ENCODE measurements around the gene SOSTDC1.
"Not testable (repeated sequence)": the region's sequence is repeated elsewhere in the genome, so short reads cannot be mapped to it uniquely, and the experiment has no call there.

SOSTDC1 gene

GRCh38 chr7:16509829-16510228 is 44.3 kb upstream of the SOSTDC1 start:
- no peak overlapping the region for H3K4me3 ChIP-seq (replicated peaks; ENCODE audit: low read depth, low read length)
- no peaks in the 10 kb centered on the region for H3K27me3 ChIP-seq (replicated peaks; ENCODE audit: control insufficient read depth, insufficient read depth, low read length)
- no peaks in the 10 kb centered on the region for H3K36me3 ChIP-seq (ENCODE audit: control insufficient read depth, insufficient read depth, low read length)
- no peak for TF ChIP-seq CTCF (IDR thresholded peaks at IDR 0.05; ENCODE audit: insufficient read depth, low read length, poor library complexity, severe bottlenecking)
- DNase-seq (ENCODE audit: extremely low read depth, insufficient read length) = no peak

- not testable (repeated sequence) for DNase-seq (ENCODE audit: extremely low read depth, insufficient read length); H3K27me3 ChIP-seq (replicated peaks; ENCODE audit: control insufficient read depth, insufficient read depth, low read length); H3K36me3 ChIP-seq (ENCODE audit: control insufficient read depth, insufficient read depth, low read length); H3K4me3 ChIP-seq (replicated peaks; ENCODE audit: low read depth, low read length)
Measured at GRCh38 chr7:16506422-16506821, 40.9 kb upstream of the SOSTDC1 start.

GRCh38 chr7:16504019-16504418 is 38.5 kb upstream of the SOSTDC1 start:
- no peak overlapping the region for H3K4me3 ChIP-seq (replicated peaks; ENCODE audit: low read depth, low read length)
- no peaks in the 10 kb centered on the region for H3K36me3 ChIP-seq (ENCODE audit: control insufficient read depth, insufficient read depth, low read length)
- H3K27me3 ChIP-seq (replicated peaks; ENCODE audit: control insufficient read depth, insufficient read depth, low read length) = no peaks in the 10 kb centered on the region
- no peak for DNase-seq (ENCODE audit: extremely low read depth, insufficient read length)
- TF ChIP-seq CTCF (IDR thresholded peaks at IDR 0.05; ENCODE audit: insufficient read depth, low read length, poor library complexity, severe bottlenecking) = no peak

- Histone ChIP-seq H3K36me3 (ENCODE audit: control insufficient read depth, insufficient read depth, low read length) (no peaks in the 10 kb centered on the region), H3K27me3 (replicated peaks; ENCODE audit: control insufficient read depth, insufficient read depth, low read length) (no peaks in the 10 kb centered on the region), H3K4me3 (replicated peaks; ENCODE audit: low read depth, low read length) (no peak overlapping the region)
- no peak for TF ChIP-seq CTCF (IDR thresholded peaks at IDR 0.05; ENCODE audit: insufficient read depth, low read length, poor library complexity, severe bottlenecking)
- no peak for DNase-seq (ENCODE audit: extremely low read depth, insufficient read length)
Measured at GRCh38 chr7:16502303-16502702, 36.8 kb upstream of the SOSTDC1 start.

GRCh38 chr7:16498122-16498521 is 32.6 kb upstream of the SOSTDC1 start:
- no peak for DNase-seq (ENCODE audit: extremely low read depth, insufficient read length)
- Histone ChIP-seq H3K27me3 (replicated peaks; ENCODE audit: control insufficient read depth, insufficient read depth, low read length) (no peaks in the 10 kb centered on the region), H3K36me3 (ENCODE audit: control insufficient read depth, insufficient read depth, low read length) (no peaks in the 10 kb centered on the region), H3K4me3 (replicated peaks; ENCODE audit: low read depth, low read length) (no peak overlapping the region)
- no peak for TF ChIP-seq CTCF (IDR thresholded peaks at IDR 0.05; ENCODE audit: insufficient read depth, low read length, poor library complexity, severe bottlenecking)

GRCh38 chr7:16494955-16495719 is 29.6 kb upstream of the SOSTDC1 start:
- Histone ChIP-seq H3K4me3 (replicated peaks; ENCODE audit: low read depth, low read length) (no peak overlapping the region), H3K27me3 (replicated peaks; ENCODE audit: control insufficient read depth, insufficient read depth, low read length) (no peaks in the 10 kb centered on the region), H3K36me3 (ENCODE audit: control insufficient read depth, insufficient read depth, low read length) (no peaks in the 10 kb centered on the region)
- no peak for TF ChIP-seq CTCF (IDR thresholded peaks at IDR 0.05; ENCODE audit: insufficient read depth, low read length, poor library complexity, severe bottlenecking)
- DNase-seq (ENCODE audit: extremely low read depth, insufficient read length) = no peak
